ENCODE results near the gene SORL1.

The SORL1 gene

DNA sequence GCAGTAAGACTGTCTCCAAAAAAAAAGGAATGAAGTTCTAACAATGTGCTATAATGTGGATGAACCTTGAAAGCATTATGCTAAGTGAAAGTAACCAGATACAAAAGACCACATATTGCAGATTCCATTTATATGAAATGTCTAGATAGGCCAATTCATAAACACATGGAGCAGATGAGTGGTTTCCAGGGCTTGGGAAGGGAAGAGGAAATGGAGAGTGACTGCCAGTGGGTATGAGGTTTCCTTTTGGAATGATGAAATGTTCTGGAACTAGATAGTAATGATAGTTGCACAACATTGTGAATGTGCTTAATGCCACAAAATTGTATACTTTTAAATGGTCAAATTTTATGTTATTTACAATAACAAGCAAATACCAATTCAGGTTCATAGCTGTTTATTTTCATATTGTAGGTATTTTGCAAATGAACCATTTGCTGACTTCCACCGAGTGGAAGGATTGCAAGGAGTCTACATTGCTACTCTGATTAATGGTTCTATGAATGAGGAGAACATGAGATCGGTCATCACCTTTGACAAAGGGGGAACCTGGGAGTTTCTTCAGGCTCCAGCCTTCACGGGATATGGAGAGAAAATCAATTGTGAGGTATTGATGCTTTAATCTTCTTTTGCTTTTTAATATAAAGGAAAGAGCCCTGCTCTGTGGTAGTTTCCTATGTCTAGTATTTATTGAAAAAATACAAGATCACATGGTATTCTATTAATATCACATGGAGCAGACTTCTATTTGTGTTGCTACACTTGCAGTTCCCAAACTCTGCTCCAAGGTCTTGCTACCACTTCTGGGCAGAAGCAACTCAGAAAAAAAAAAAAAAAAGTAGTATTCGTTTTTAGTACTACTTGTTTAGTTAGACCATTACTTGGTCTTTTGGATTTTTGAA is 68.4 kb downstream of the SORL1 start:
- Histone ChIP-seq H3K27me3 (ENCODE audit: control insufficient read depth in 1 of 2, insufficient read depth in 2 of 2, low read length in 2 of 2) (no peaks in the 10 kb centered on the region), H3K27ac (ENCODE audit: low read depth, low read length) (no peak overlapping the region), H3K4me1 (ENCODE audit: control insufficient read depth in 1 of 2, insufficient read depth in 2 of 2, low read length in 2 of 2) (no peaks in the 10 kb centered on the region), H3K9ac (ENCODE audit: low read depth in 1 of 2, low read length in 2 of 2) (no peak overlapping the region), H3K9me3 (ENCODE audit: control insufficient read depth in 1 of 2, low read length in 2 of 2) (peaks cover 3 to 4% of the 10 kb centered on the region in 2 donors), H3K4me3 (ENCODE audit: low read depth in 1 of 2, low read length in 2 of 2) (no peak overlapping the region), H3K36me3 (ENCODE audit: control insufficient read depth in 1 of 2, insufficient read depth in 2 of 2, low read length in 2 of 2) (peaks cover 27 to 49% of the 10 kb centered on the region in 2 donors)

GRCh38 chr11:121521145-121522042 is 69.3 kb downstream of the SORL1 start:
- Histone ChIP-seq H3K4me3 (ENCODE audit: low read depth in 1 of 2, low read length in 2 of 2) (no peak overlapping the region), H3K4me1 (ENCODE audit: control insufficient read depth in 1 of 2, insufficient read depth in 2 of 2, low read length in 2 of 2) (no peaks in the 10 kb centered on the region), H3K27ac (ENCODE audit: low read depth, low read length) (no peak overlapping the region), H3K9ac (ENCODE audit: low read depth in 1 of 2, low read length in 2 of 2) (no peak overlapping the region), H3K27me3 (ENCODE audit: control insufficient read depth in 1 of 2, insufficient read depth in 2 of 2, low read length in 2 of 2) (no peaks in the 10 kb centered on the region), H3K9me3 (ENCODE audit: control insufficient read depth in 1 of 2, low read length in 2 of 2) (peaks cover 6 to 7% of the 10 kb centered on the region in 2 donors), H3K36me3 (ENCODE audit: control insufficient read depth in 1 of 2, insufficient read depth in 2 of 2, low read length in 2 of 2) (peaks cover 29 to 45% of the 10 kb centered on the region in 2 donors)

GRCh38 chr11:121522043-121522941 is 70.2 kb downstream of the SORL1 start:
- H3K27ac ChIP-seq (ENCODE audit: low read depth, low read length) = no peak overlapping the region
- no peaks in the 10 kb centered on the region for H3K4me1 ChIP-seq (ENCODE audit: control insufficient read depth in 1 of 2, insufficient read depth in 2 of 2, low read length in 2 of 2)
- H3K9ac ChIP-seq (ENCODE audit: low read depth in 1 of 2, low read length in 2 of 2) = no peak overlapping the region

GRCh38 chr11:121523581-121524232 is 71.6 kb downstream of the SORL1 start:
- H3K27ac ChIP-seq (ENCODE audit: low read depth, low read length) = no peak overlapping the region

More at GRCh38 chr11:121522043-121522941, 70.2 kb downstream of the SORL1 start:
- Histone ChIP-seq H3K36me3 (ENCODE audit: control insufficient read depth in 1 of 2, insufficient read depth in 2 of 2, low read length in 2 of 2) (peaks cover 29 to 45% of the 10 kb centered on the region in 2 donors), H3K9me3 (ENCODE audit: control insufficient read depth in 1 of 2, low read length in 2 of 2) (peaks cover 6 to 7% of the 10 kb centered on the region in 2 donors), H3K4me3 (ENCODE audit: low read depth in 1 of 2, low read length in 2 of 2) (no peak overlapping the region), H3K27me3 (ENCODE audit: control insufficient read depth in 1 of 2, insufficient read depth in 2 of 2, low read length in 2 of 2) (no peaks in the 10 kb centered on the region)

DNA sequence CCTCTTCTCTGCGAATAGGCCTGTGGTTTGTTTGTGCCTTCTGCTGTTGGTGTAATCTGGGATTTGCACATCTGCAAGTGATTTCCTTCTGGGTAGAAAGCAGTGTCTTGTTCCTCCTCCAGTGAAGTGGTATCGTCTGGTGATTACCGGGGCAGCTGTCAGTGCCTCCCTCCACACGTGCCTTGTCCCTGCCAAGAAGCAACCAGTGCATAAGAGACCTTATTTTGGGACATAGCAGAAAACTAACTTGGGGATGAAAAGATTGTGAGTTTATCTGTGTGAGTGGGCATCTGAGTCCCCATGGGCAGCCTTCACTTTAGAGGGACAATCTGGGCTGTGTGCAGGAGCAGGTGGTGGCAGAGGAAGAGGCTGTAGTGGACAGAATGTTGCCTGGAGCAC is 72.1 kb downstream of the SORL1 start:
- no peak overlapping the region for H3K4me3 ChIP-seq (ENCODE audit: low read depth in 1 of 2, low read length in 2 of 2)
- no peak overlapping the region for H3K27ac ChIP-seq (ENCODE audit: low read depth, low read length)
- H3K36me3 ChIP-seq (ENCODE audit: control insufficient read depth in 1 of 2, insufficient read depth in 2 of 2, low read length in 2 of 2) = peaks cover 22 to 39% of the 10 kb centered on the region in 2 donors
- H3K9me3 ChIP-seq (ENCODE audit: control insufficient read depth in 1 of 2, low read length in 2 of 2) = peaks cover 6 to 7% of the 10 kb centered on the region in 2 donors
- H3K4me1 ChIP-seq (ENCODE audit: control insufficient read depth in 1 of 2, insufficient read depth in 2 of 2, low read length in 2 of 2) = no peaks in the 10 kb centered on the region
- H3K27me3 ChIP-seq (ENCODE audit: control insufficient read depth in 1 of 2, insufficient read depth in 2 of 2, low read length in 2 of 2) = no peaks in the 10 kb centered on the region
- no peak overlapping the region for H3K9ac ChIP-seq (ENCODE audit: low read depth in 1 of 2, low read length in 2 of 2)

More at GRCh38 chr11:121523581-121524232, 71.6 kb downstream of the SORL1 start:
- peaks cover 22 to 39% of the 10 kb centered on the region in 2 donors for H3K36me3 ChIP-seq (ENCODE audit: control insufficient read depth in 1 of 2, insufficient read depth in 2 of 2, low read length in 2 of 2)
- H3K9ac ChIP-seq (ENCODE audit: low read depth in 1 of 2, low read length in 2 of 2) = no peak overlapping the region
- H3K27me3 ChIP-seq (ENCODE audit: control insufficient read depth in 1 of 2, insufficient read depth in 2 of 2, low read length in 2 of 2) = no peaks in the 10 kb centered on the region
- H3K4me3 ChIP-seq (ENCODE audit: low read depth in 1 of 2, low read length in 2 of 2) = no peak overlapping the region
- H3K9me3 ChIP-seq (ENCODE audit: control insufficient read depth in 1 of 2, low read length in 2 of 2) = peaks cover 6 to 7% of the 10 kb centered on the region in 2 donors
- no peaks in the 10 kb centered on the region for H3K4me1 ChIP-seq (ENCODE audit: control insufficient read depth in 1 of 2, insufficient read depth in 2 of 2, low read length in 2 of 2)

- Histone ChIP-seq H3K9ac (ENCODE audit: low read depth in 1 of 2, low read length in 2 of 2) (no peak overlapping the region), H3K27me3 (ENCODE audit: control insufficient read depth in 1 of 2, insufficient read depth in 2 of 2, low read length in 2 of 2) (no peaks in the 10 kb centered on the region), H3K9me3 (ENCODE audit: control insufficient read depth in 1 of 2, low read length in 2 of 2) (peaks cover 10 to 13% of the 10 kb centered on the region in 2 donors), H3K36me3 (ENCODE audit: control insufficient read depth in 1 of 2, insufficient read depth in 2 of 2, low read length in 2 of 2) (peaks cover 22 to 41% of the 10 kb centered on the region in 2 donors), H3K4me3 (ENCODE audit: low read depth in 1 of 2, low read length in 2 of 2) (no peak overlapping the region), H3K27ac (ENCODE audit: low read depth, low read length) (no peak overlapping the region), H3K4me1 (ENCODE audit: control insufficient read depth in 1 of 2, insufficient read depth in 2 of 2, low read length in 2 of 2) (no peaks in the 10 kb centered on the region)
These were observed 73.3 kb downstream of the SORL1 start for GRCh38 chr11:121525376-121525775.

- Histone ChIP-seq H3K9ac (ENCODE audit: low read depth in 1 of 2, low read length in 2 of 2) (no peak overlapping the region), H3K4me3 (ENCODE audit: low read depth in 1 of 2, low read length in 2 of 2) (no peak overlapping the region), H3K4me1 (ENCODE audit: control insufficient read depth in 1 of 2, insufficient read depth in 2 of 2, low read length in 2 of 2) (no peaks in the 10 kb centered on the region), H3K27ac (ENCODE audit: low read depth, low read length) (no peak overlapping the region), H3K9me3 (ENCODE audit: control insufficient read depth in 1 of 2, low read length in 2 of 2) (peaks cover 9 to 12% of the 10 kb centered on the region in 2 donors), H3K27me3 (ENCODE audit: control insufficient read depth in 1 of 2, insufficient read depth in 2 of 2, low read length in 2 of 2) (no peaks in the 10 kb centered on the region), H3K36me3 (ENCODE audit: control insufficient read depth in 1 of 2, insufficient read depth in 2 of 2, low read length in 2 of 2) (peaks cover 11 to 31% of the 10 kb centered on the region in 2 donors)
These were observed 78.1 kb downstream of the SORL1 start for GRCh38 chr11:121530257-121530656.

DNA sequence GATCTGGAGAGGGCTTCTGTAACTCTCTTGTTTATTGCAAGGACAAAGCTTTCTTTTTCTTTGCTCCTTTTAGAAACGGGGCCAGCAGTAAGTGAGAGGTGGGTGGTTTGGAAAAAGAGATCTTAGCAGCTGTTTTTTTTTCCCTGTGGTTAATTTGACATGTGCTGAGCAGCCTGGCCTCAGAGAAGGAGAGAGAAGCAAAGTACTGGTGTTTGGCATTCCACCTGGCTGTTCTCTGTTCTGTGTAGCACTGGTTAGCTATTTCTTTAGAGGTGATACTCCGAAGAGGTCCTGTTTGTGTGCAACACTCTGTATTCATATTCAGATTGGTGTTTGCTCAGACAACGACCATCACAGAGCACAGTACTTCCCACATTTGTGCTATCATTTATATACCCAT is 81.5 kb downstream of the SORL1 start:
- H3K36me3 ChIP-seq (ENCODE audit: control insufficient read depth in 1 of 2, insufficient read depth in 2 of 2, low read length in 2 of 2) = peaks cover 6 to 33% of the 10 kb centered on the region in 2 donors
- no peak overlapping the region for H3K4me3 ChIP-seq (ENCODE audit: low read depth in 1 of 2, low read length in 2 of 2)
- no peaks in the 10 kb centered on the region for H3K27me3 ChIP-seq (ENCODE audit: control insufficient read depth in 1 of 2, insufficient read depth in 2 of 2, low read length in 2 of 2)
- H3K4me1 ChIP-seq (ENCODE audit: control insufficient read depth in 1 of 2, insufficient read depth in 2 of 2, low read length in 2 of 2) = no peaks in the 10 kb centered on the region
- H3K27ac ChIP-seq (ENCODE audit: low read depth, low read length) = no peak overlapping the region
- H3K9me3 ChIP-seq (ENCODE audit: control insufficient read depth in 1 of 2, low read length in 2 of 2) = peaks cover 3 to 6% of the 10 kb centered on the region in 2 donors
- no peak overlapping the region for H3K9ac ChIP-seq (ENCODE audit: low read depth in 1 of 2, low read length in 2 of 2)

All from duodenal mucosa (tissue), 2 donors.